WERI-Rb-1 (cell line): ENCODE measurements around the gene TNKS1BP1.

Experiments used
- DNase-seq: peaks from one replicate; pipeline ENCODE4 v3.0.0-alpha.2; 2020
- H3K27ac ChIP-seq: fragments of 250-450 bp; sonication (Bioruptor Pico); 2 replicates; pipeline ENCODE4 v1.5.1; 2020; ENCODE audit warnings: mild to moderate bottlenecking, moderate library complexity
- H3K27me3 ChIP-seq: fragments of 250-450 bp; sonication (Bioruptor Pico); 2 replicates; pipeline ENCODE4 v1.5.1; 2021; ENCODE audit warnings: mild to moderate bottlenecking, low read depth, moderate library complexity; ENCODE audit not compliant: insufficient read depth, severe bottlenecking
- H3K36me3 ChIP-seq: fragments of 250-450 bp; sonication (Bioruptor Pico); 2 replicates; pipeline ENCODE4 v1.5.1; 2020; ENCODE audit warnings: mild to moderate bottlenecking, moderate library complexity
- H3K4me3 ChIP-seq: 2 replicates; pipeline ENCODE4 v1.5.1; 2011; ENCODE audit warnings: low read depth, mild to moderate bottlenecking, control low read depth, low read length
- H3K9me3 ChIP-seq: fragments of 250-450 bp; sonication (Bioruptor Pico); 2 replicates; pipeline ENCODE4 v1.5.1; 2021; ENCODE audit warnings: mild to moderate bottlenecking, moderate library complexity; ENCODE audit not compliant: severe bottlenecking
- CTCF ChIP-seq: IDR thresholded peaks from 2 replicates; pipeline ENCODE4 v1.5.1; 2011; ENCODE audit warnings: low read depth, mild to moderate bottlenecking, control low read depth, inconsistent platforms, low read length

TNKS1BP1 gene

GRCh38 chr11:57275582-57275981 is 49.2 kb downstream of the TNKS1BP1 start:
- peaks cover 5% of the 10 kb centered on the region for H3K9me3 ChIP-seq
- no peak for TF ChIP-seq CTCF
- peaks cover 4% of the 10 kb centered on the region for H3K27me3 ChIP-seq
- DNase-seq = no peak
- H3K36me3 ChIP-seq = no peaks in the 10 kb centered on the region
- no peak overlapping the region for H3K4me3 ChIP-seq
- no peak overlapping the region for H3K27ac ChIP-seq

GRCh38 chr11:57274904-57275498 is 49.8 kb downstream of the TNKS1BP1 start:
- no peak for TF ChIP-seq CTCF
- Histone ChIP-seq H3K4me3 (no peak overlapping the region), H3K27ac (no peak overlapping the region), H3K27me3 (peaks cover 9% of the 10 kb centered on the region), H3K36me3 (no peaks in the 10 kb centered on the region), H3K9me3 (peaks cover 5% of the 10 kb centered on the region)
- no peak for DNase-seq

GRCh38 chr11:57273448-57274058 is 51.2 kb downstream of the TNKS1BP1 start:
- H3K27me3 ChIP-seq = peaks cover 9% of the 10 kb centered on the region
- no peaks in the 10 kb centered on the region for H3K36me3 ChIP-seq
- H3K9me3 ChIP-seq = peaks cover 5% of the 10 kb centered on the region
- H3K27ac ChIP-seq = no peak overlapping the region
- no peak for DNase-seq
- TF ChIP-seq CTCF = no peak
- no peak overlapping the region for H3K4me3 ChIP-seq

- Histone ChIP-seq H3K9me3 (peaks cover 13% of the 10 kb centered on the region), H3K36me3 (no peaks in the 10 kb centered on the region), H3K27ac (no peak overlapping the region), H3K4me3 (no peak overlapping the region), H3K27me3 (peaks cover 9% of the 10 kb centered on the region)
- no peak for DNase-seq
- TF ChIP-seq CTCF = no peak
Measured at GRCh38 chr11:57269571-57270021, 55.2 kb downstream of the TNKS1BP1 start.

GRCh38 chr11:57266157-57266556 is 58.6 kb downstream of the TNKS1BP1 start:
- no peak for TF ChIP-seq CTCF
- Histone ChIP-seq H3K27ac (no peak overlapping the region), H3K4me3 (no peak overlapping the region), H3K9me3 (peaks cover 7% of the 10 kb centered on the region), H3K36me3 (no peaks in the 10 kb centered on the region), H3K27me3 (peaks cover 16% of the 10 kb centered on the region)
- DNase-seq = no peak
